IPS-15b (cell line): ENCODE data around the gene DEK.

Experiments used
- H3K27me3 ChIP-seq: one replicate; pipeline ENCODE4 v1.6.1; 2013; ENCODE audit warnings: low read length; ENCODE audit not compliant: control insufficient read depth, insufficient read depth
- H3K36me3 ChIP-seq: one replicate; pipeline ENCODE4 v1.6.1; 2013; ENCODE audit warnings: low read length; ENCODE audit not compliant: control insufficient read depth, insufficient read depth
- H3K4me1 ChIP-seq: one replicate; pipeline ENCODE4 v1.6.1; 2013; ENCODE audit warnings: mild to moderate bottlenecking, low read length; ENCODE audit not compliant: control insufficient read depth, insufficient read depth
- H3K4me3 ChIP-seq: one replicate; pipeline ENCODE4 v1.5.1; 2013; ENCODE audit warnings: low read depth, low read length
- H3K9ac ChIP-seq: one replicate; pipeline ENCODE4 v1.6.1; 2013; ENCODE audit warnings: low read depth, mild to moderate bottlenecking, low read length
- H3K9me3 ChIP-seq: one replicate; pipeline ENCODE4 v1.6.1; 2013; ENCODE audit warnings: mild to moderate bottlenecking, low read length; ENCODE audit not compliant: control insufficient read depth, insufficient read depth

DEK gene

GRCh38 chr6:18280084-18280483 lies 15.8 kb upstream of the DEK start:
- Histone ChIP-seq H3K4me1 (no peaks in the 10 kb centered on the region), H3K4me3 (no peak overlapping the region), H3K27me3 (peaks cover 44% of the 10 kb centered on the region), H3K9me3 (no peaks in the 10 kb centered on the region), H3K36me3 (no peaks in the 10 kb centered on the region), H3K9ac (no peak overlapping the region)

- H3K27me3 ChIP-seq: peaks cover 48% of the 10 kb centered on the region
- H3K9ac ChIP-seq: no peak overlapping the region
- H3K4me3 ChIP-seq: no peak overlapping the region
- H3K9me3 ChIP-seq: no peaks in the 10 kb centered on the region
- no peaks in the 10 kb centered on the region for H3K36me3 ChIP-seq
- no peaks in the 10 kb centered on the region for H3K4me1 ChIP-seq
These were observed 15.1 kb upstream of the DEK start for GRCh38 chr6:18279422-18279821.

GRCh38 chr6:18277237-18278006 lies 13.1 kb upstream of the DEK start:
- no peaks in the 10 kb centered on the region for H3K9me3 ChIP-seq
- H3K27me3 ChIP-seq: peaks cover 48% of the 10 kb centered on the region
- no peaks in the 10 kb centered on the region for H3K4me1 ChIP-seq
- H3K36me3 ChIP-seq: no peaks in the 10 kb centered on the region
- H3K4me3 ChIP-seq: peak overlapping the region; percentile 61
- H3K9ac ChIP-seq: peak overlapping the region; percentile 38

- peak overlapping the region; percentile 61 for H3K4me3 ChIP-seq
These were observed 12.4 kb upstream of the DEK start for GRCh38 chr6:18276610-18277236.

GRCh38 chr6:18270216-18270615 lies 5.9 kb upstream of the DEK start:
- Histone ChIP-seq H3K27me3 (peaks cover 10% of the 10 kb centered on the region), H3K4me3 (no peak overlapping the region), H3K4me1 (peaks cover 3% of the 10 kb centered on the region), H3K9me3 (no peaks in the 10 kb centered on the region), H3K9ac (no peak overlapping the region), H3K36me3 (no peaks in the 10 kb centered on the region)

More at GRCh38 chr6:18276610-18277236, 12.4 kb upstream of the DEK start:
- no peaks in the 10 kb centered on the region for H3K9me3 ChIP-seq
- no peaks in the 10 kb centered on the region for H3K36me3 ChIP-seq
- no peaks in the 10 kb centered on the region for H3K4me1 ChIP-seq
- no peak overlapping the region for H3K9ac ChIP-seq
- H3K27me3 ChIP-seq: peaks cover 48% of the 10 kb centered on the region

- H3K4me1 ChIP-seq: peaks cover 3% of the 10 kb centered on the region
- peaks cover 8% of the 10 kb centered on the region for H3K27me3 ChIP-seq
- H3K4me3 ChIP-seq: no peak overlapping the region
- no peaks in the 10 kb centered on the region for H3K36me3 ChIP-seq
- no peaks in the 10 kb centered on the region for H3K9me3 ChIP-seq
- no peak overlapping the region for H3K9ac ChIP-seq
These were observed 5.4 kb upstream of the DEK start for GRCh38 chr6:18269717-18270116.

GRCh38 chr6:18269253-18269652 lies 4.9 kb upstream of the DEK start:
- Histone ChIP-seq H3K9me3 (no peaks in the 10 kb centered on the region), H3K4me1 (peaks cover 3% of the 10 kb centered on the region), H3K4me3 (no peak overlapping the region)

GRCh38 chr6:18268066-18268465 lies 3.7 kb upstream of the DEK start:
- Histone ChIP-seq H3K4me1 (peaks cover 3% of the 10 kb centered on the region), H3K27me3 (peaks cover 8% of the 10 kb centered on the region)

More at GRCh38 chr6:18269253-18269652, 4.9 kb upstream of the DEK start:
- Histone ChIP-seq H3K9ac (no peak overlapping the region), H3K36me3 (no peaks in the 10 kb centered on the region), H3K27me3 (peaks cover 8% of the 10 kb centered on the region)

GRCh38 chr6:18266523-18266912 lies 2.2 kb upstream of the DEK start:
- Histone ChIP-seq H3K27me3 (peaks cover 8% of the 10 kb centered on the region), H3K9me3 (no peaks in the 10 kb centered on the region), H3K9ac (no peak overlapping the region), H3K4me1 (peaks cover 6% of the 10 kb centered on the region), H3K4me3 (no peak overlapping the region), H3K36me3 (peaks cover 3% of the 10 kb centered on the region)

More at GRCh38 chr6:18268066-18268465, 3.7 kb upstream of the DEK start:
- H3K36me3 ChIP-seq: peaks cover 3% of the 10 kb centered on the region
- no peaks in the 10 kb centered on the region for H3K9me3 ChIP-seq
- H3K4me3 ChIP-seq: no peak overlapping the region
- H3K9ac ChIP-seq: no peak overlapping the region

GRCh38 chr6:18265787-18266522 lies 1.6 kb upstream of the DEK start:
- Histone ChIP-seq H3K36me3 (peaks cover 3% of the 10 kb centered on the region), H3K4me1 (peaks cover 8% of the 10 kb centered on the region), H3K27me3 (peaks cover 8% of the 10 kb centered on the region), H3K4me3 (no peak overlapping the region), H3K9ac (no peak overlapping the region), H3K9me3 (no peaks in the 10 kb centered on the region)

- H3K4me1 ChIP-seq: peaks cover 10% of the 10 kb centered on the region
These were observed 620 bp upstream of the DEK start for GRCh38 chr6:18264923-18265377.

More at GRCh38 chr6:18264923-18265377, 620 bp upstream of the DEK start:
- Histone ChIP-seq H3K27me3 (peaks cover 8% of the 10 kb centered on the region), H3K9ac (peak overlapping the region; percentile 85), H3K36me3 (peaks cover 3% of the 10 kb centered on the region), H3K9me3 (no peaks in the 10 kb centered on the region), H3K4me3 (peak overlapping the region; percentile 71)
